Sciatic nerve (tissue), 2 donors: ENCODE measurements around the gene ZNF280A. TPM values are rescaled to one million over a fixed set of nuclear protein-coding genes. Genes with fewer than 3 reads are reported as not detected.
"Not testable (repeated sequence)": the region's sequence is repeated elsewhere in the genome, so short reads cannot be mapped to it uniquely, and the experiment has no call there.

Experiments
- ATAC-seq: fragments of 200-7000 bp; cut with Tn5 transposase; one replicate; pipeline ENCODE4 v1.9.1; 2020; ENCODE audit warnings: mild to moderate bottlenecking, moderate library complexity
- DNase-seq: peaks from one replicate; pipeline ENCODE4 v3.0.0-alpha.2; 2020; ENCODE audit warnings: low spot score
- intact Hi-C: fragments of 100-400 bp; cut with DNase I; formaldehyde crosslinking; loops from one replicate; pipeline ENCODE4 v1.14.2; 2022
- total RNA-seq: library from RNA; stranded (reverse); fragmentation: NEBNext Ultra II Directional; extraction: Animal tissue kit (Norgen Biotek cat#: 25700); gene quantifications from one replicate; pipeline ENCODE4 v1.2.1, GENCODE V29; 2021
- donor health status: DM: no; HTN: no; CAD: no.
- donor health status: DM: no; HTN: no; CAD: no.

ZNF280A gene
- total RNA-seq, 1 donor from 2014 or later = not detected

DNA sequence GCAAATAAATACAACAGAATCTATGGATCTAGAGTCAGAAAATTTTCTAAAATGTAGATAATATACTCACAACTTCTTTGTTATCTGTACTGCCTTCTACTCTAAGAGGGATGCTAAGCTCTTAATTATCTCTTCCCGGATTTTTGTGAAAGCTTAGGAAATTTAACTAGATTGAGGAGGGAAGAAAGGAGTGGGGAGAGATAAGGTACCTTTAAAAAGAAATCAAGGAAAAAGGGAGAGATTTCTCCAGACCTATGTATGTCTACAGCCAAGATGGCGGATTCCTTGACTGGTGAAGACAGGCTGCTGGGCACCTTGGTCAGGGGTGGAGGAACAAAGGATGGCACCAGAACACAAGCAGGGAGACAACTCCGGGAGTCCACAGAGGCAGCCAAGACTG lies 34.5 kb downstream of the ZNF280A start:
- no peak for DNase-seq
- no peak for ATAC-seq

DNA sequence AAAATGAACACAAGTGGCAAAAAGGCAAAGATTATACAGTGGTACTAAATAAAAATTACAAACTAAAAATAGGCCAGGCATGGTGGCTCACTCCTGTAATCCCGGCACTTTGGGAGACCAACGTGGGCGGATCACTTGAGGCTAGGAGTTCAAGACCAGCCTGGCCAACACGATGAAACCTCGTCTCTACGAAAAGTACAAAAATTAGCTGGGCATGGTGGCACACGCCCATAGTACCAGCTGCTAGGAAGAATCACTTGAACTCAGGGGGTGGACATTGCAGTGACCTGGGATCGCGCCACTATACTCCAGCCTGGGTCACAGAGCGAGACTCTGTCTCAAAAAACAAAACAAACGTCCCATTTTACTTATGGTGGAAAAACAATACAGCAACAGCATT lies 36.0 kb downstream of the ZNF280A start:
- intact Hi-C loops = no loop called here
- ATAC-seq = no peak
- DNase-seq = no peak

More for the DNA sequence above, 34.5 kb downstream of the ZNF280A start:
- intact Hi-C loops = no loop called here

DNA sequence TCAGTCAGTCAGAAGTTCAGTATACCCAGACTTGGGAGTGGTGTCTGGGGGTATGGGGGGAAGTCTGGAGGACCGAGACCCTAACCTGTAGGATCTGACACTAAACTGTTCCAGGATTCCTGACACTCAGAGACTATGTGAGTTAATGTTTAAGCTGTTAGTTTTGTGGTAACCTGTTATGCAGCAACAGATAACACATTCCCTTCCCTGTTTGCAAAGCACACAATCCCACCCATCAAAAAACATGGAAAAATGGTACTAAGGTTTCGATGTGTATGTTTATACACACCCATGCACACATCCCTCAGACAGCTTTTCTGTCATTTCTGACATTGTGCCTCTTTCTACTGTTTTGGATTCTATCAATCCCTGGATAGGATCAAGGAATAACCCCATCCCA lies 39.1 kb downstream of the ZNF280A start:
- intact Hi-C loops = no loop called here
- DNase-seq = no peak
- no peak for ATAC-seq

DNA sequence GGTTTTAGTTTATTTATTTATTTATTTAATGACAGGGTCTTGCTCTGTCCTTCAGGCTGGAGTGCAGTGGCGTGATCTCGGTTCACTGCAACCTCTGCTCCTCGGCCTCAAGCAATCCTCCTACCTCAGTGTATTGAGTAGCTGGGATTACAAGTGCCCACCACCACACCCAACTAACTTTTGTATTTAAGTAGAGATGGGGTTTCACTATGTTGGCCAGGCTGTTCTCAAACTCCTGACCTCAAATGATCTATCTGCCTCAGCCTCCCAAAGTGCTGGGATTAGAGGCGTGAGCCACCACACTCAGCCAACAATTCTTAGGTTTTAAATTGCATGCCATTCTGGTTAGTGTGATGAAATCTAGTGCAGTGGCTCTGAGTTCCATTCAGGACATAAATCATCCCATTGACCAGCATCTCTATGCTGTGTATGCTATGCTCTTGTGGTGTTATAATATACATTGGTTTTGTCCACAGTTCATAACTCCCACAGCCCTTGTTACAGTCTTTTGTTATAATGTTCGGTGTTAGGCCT lies 40.0 kb downstream of the ZNF280A start:
- no peak for ATAC-seq
- intact Hi-C loops = no loop called here
- no peak for DNase-seq

DNA sequence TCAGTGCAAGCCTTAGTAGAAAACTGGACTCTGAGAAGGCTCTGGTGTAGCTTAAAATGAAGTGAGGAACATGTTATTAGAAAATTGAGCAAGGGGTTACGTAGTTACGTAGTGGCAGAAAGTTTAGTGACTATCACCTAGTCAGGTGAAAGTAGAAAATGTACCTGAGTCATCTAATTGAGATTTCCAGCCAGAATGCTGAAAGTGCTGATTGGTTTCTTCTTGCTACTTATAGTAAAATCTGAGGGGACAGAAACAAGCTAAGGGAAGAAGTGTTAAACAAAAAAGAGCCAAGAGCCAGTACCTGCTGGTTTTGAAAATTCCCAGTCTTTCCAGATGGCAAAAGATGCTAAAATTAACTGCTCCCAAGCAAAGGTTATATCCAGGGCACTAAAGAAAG lies 41.0 kb downstream of the ZNF280A start:
- DNase-seq (no peak), ATAC-seq (no peak)
- intact Hi-C loops = no loop called here

DNA sequence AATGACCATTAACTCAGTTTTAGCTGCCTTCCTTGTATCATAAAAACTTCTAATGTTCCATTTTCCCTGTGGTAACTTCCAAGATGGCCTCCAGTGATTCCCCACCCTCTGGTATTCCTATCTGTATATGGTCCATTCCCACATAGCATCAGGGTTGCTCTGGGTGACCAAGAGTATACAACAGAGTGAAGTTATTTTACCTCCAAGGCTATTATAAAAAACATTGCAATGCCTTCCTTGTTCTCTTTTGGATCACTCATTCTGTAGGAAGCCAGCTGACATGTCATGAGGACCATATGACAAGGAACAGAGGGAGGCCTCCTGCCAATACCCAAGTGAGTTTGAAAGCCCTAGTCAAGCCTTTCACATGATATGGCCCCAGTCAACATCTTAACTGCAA lies 41.6 kb downstream of the ZNF280A start:
- intact Hi-C loops = no loop called here
- ATAC-seq = no peak
- no peak for DNase-seq

DNA sequence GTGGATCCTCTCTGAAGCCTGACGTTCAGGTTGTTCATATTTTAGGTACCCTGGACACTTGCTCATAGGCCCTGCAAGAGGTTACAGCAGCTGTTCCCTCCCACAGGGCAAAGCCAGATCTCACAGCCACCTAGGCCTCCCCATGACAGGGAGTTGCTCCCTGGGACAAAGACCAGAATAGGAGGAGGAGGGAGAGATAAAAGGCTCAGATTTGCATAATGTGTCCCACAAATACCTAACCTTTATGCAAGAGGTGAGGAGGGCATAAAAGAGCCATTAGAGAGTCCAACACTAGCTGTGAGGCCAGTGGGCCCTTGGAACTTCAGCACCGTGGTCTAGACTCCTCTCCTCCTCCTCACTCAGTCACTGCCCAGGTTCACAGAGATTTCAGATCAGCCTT lies 45.3 kb downstream of the ZNF280A start:
- DNase-seq (no peak), ATAC-seq (no peak)
- intact Hi-C loops = no loop called here

DNA sequence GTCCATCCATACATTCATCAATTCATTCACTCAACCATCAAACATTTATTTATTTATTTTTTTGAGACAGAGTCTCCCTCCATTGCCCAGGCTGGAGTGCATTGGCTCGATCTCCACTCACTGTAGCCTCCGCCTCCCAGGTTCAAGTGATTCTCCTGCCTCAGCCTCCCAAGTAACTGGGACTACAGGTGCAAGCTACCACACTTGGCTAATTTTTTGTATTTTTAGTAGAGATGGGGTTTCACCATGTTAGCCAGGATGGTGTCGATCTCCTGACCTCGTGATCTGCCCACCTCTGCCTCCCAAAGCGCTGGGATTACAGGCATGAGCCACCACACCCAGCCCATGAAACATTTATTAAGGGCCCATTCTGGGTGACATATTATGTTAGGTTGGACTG lies 49.0 kb downstream of the ZNF280A start:
- intact Hi-C loops, ATAC-seq, DNase-seq: not testable (repeated sequence)

DNA sequence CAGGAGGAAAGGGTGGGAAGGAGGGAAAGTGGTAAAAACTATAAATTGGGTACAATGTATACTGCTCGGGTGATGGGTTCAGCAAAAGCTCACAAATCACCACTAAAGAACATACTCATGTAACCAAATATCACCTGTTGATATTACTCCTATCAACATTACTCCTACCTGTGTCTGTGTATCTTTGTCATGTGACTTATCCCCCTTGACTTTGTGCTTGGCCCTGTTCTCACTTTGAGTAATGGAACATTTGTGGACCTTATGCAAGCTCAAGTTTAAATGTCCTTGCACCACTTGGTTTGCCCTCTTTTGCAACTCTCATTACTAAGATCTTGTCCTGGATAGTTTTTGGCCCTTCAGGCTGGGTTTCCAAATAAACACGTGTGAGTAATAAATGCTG lies 50.5 kb downstream of the ZNF280A start:
- ATAC-seq = no peak
- intact Hi-C loops = no loop called here

DNA sequence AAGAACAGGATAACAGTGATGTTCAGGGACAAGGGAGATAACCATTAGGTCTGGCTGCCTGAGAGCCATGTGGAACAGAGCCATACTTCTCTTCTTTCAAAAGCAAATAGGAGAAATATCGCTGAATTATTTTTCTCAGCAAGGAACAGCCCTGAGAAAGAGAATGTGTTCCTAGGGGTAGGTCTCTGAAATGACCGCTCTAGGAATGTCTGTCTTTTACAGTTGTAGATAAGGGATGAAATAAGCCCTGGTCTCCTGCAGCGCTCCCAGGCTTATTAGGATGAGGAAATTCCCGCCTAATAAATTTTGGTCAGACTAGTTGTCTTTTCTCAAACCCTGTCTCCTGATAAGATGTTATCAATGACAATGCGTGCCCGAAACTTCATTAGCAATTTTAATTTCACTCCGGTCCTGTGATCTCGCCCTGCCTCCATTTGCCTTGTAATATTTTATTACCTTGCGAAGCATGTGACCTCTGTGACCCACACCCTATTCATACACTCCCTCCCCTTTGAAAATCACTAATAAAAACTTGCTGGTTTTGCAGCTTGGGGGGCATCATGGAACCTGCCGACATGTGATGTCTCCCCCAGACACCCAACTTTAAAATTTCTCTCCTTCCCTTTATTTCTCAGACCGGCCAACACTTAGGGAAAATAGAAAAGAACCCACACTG lies 51.1 kb downstream of the ZNF280A start:
- ATAC-seq, intact Hi-C loops, DNase-seq: not testable (repeated sequence)

More for the DNA sequence above, 50.5 kb downstream of the ZNF280A start:
- DNase-seq = no peak

DNA sequence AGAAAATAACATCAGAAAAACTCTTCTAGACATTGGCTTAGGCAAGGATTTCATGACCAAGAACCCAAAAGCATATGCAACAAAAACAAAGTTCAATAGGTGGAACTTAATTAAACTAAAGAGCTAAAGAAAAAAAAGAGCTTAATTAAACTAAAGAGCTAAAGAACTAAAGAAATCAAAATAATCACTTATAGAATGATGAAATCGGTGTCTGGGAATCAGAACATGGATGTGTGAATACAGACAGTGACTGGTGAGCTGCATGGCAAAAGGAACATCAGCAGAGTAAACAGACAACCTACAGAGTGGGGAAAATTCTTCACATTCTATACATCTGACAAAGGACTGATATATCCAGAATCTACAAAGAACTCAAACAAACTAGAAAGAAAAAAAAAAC lies 53.0 kb downstream of the ZNF280A start:
- DNase-seq = no peak
- ATAC-seq = no peak
- intact Hi-C loops = no loop called here

DNA sequence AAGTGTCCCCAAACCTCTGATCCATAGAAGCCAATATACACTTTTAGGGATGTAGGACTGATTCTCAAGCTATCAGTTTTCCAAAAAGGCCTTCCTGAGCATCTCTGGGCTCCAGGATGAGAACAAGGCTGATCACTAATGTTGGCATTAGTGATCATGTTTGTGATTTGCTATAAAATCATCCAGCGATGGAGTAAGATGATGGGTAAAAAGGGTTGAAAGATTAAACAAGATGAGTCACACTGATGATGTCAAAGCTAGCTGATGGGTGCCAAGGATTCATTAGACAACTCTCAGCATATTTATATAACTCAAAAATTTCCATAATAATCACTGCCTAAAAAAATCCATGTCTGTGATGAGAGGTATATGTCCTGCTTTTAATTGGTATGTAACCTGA lies 54.3 kb downstream of the ZNF280A start:
- no peak for DNase-seq
- ATAC-seq = no peak
- intact Hi-C loops = no loop called here

DNA sequence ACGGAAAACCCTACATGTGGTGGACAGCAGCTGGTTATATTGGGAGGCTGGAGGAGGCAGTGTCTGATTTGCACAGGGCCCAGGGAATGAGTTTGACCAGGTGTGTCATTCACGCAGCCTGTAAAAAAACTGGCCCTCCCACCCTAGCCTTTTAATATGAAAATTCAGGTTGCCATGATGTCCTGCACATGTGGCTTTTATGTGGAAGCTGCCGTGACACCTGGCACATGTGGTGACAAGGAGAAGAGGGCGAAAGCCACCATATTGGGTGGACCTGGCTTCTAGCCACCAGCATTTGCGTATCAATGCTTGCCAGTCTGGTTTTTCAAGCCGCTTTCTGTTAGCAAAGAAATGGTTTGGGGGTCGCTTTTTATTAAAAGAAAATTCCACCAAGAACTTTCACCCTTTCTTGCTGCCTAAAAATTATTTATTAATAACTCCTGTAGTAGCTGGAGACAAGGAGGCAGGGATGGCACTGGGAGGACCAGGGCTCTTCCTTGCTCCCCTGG lies 54.9 kb downstream of the ZNF280A start:
- DNase-seq (no peak), ATAC-seq (no peak)
- intact Hi-C loops = no loop called here

DNA sequence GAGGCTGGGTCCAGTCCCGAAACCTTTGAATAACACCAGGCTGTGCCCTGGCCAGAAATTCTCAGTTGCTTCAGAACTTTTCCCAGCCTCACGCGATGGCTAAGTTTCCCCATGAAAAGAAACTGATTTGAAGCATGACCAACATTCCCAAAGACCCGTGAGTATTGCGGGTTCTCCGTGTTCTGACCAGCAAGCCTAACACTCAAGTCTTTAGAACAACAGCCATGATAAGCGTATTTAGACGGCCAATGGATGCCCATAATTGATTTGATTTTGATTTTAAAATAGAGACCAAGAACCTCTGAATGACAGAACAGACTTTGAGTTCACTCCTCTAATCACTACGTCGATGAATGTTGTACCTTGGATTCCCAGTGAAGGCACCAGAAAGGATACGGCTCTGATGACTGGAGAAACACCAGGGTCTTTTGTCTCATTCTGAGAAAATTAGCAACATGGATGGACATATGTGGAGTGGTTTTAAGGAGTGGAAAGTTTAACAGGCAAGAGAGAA lies 55.5 kb downstream of the ZNF280A start:
- DNase-seq (no peak), ATAC-seq (no peak)
- intact Hi-C loops = no loop called here

DNA sequence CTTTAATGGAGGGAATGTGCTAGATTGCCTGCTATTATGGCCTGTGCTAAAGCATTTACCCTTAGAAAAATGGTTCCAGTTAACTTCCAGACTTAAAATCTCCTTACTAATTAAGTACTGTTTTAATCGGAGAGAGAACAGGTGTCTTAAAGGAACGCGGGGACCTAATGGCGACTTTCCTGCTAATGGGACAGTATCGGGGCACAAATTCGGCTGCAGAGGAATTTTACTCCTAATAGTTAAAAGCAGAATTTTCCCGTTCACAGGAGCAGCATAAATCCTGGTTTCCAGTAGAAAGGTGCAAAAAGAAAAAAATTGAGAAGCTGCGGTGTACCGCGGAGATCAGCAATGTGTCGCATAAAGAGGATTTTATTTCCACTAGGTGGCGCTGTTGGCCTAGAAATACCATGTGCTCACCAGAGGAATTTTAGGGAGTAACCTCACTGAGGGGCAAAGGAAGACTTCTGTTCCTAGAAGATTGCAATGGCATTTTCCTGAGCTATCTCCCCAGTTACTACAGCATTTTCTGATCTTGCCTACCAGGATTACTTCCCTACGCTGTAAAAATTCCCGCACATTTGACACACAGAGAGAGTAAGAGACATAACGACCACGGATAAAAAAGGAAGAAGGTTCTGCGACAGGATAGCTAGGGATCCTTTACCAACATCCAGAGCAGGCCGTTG lies 56.1 kb downstream of the ZNF280A start:
- ATAC-seq = peak; percentile 79
- DNase-seq = no peak
- intact Hi-C loops = no loop called here

Other genes starting within 250 kb of the ZNF280A start
- 0.45 TPM for gene ZNF280B, start 11.5 kb downstream of the ZNF280A start, total RNA-seq
- gene PRAME, start 39.0 kb upstream of the ZNF280A start, total RNA-seq = 0.27 TPM
- gene GGTLC2, start 124.3 kb upstream of the ZNF280A start, total RNA-seq = not detected